HuH-7 (cell line): ENCODE data around the gene IER3.
A peak's percentile ranks its signal among the peaks of the same experiment; 100 is the strongest.
"Not testable (repeated sequence)": the region's sequence is repeated elsewhere in the genome, so short reads cannot be mapped to it uniquely, and the experiment has no call there.

ENCODE experiments used
- DNase-seq: peaks from one replicate; pipeline ENCODE4 v3.0.0; 2011; ENCODE audit warnings: low spot score

Gene IER3

GRCh38 chr6:30723843-30724741 is 20.3 kb downstream of the IER3 start:
- not testable (repeated sequence) for DNase-seq

DNA sequence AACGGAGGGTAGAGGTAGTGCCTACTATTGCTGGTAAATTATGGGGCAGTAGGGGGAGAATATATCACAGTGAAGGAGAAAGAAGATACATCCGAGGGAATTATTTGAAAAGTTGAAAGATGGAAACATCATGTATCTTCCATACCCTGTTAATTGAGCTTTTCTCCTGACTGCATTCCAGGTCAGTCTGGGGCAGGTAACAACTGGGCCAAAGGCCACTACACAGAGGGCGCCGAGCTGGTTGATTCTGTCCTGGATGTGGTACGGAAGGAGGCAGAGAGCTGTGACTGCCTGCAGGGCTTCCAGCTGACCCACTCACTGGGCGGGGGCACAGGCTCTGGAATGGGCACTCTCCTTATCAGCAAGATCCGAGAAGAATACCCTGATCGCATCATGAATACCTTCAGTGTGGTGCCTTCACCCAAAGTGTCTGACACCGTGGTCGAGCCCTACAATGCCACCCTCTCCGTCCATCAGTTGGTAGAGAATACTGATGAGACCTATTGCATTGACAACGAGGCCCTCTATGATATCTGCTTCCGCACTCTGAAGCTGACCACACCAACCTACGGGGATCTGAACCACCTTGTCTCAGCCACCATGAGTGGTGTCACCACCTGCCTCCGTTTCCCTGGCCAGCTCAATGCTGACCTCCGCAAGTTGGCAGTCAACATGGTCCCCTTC is 21.0 kb downstream of the IER3 start:
- not testable (repeated sequence) for DNase-seq

DNA sequence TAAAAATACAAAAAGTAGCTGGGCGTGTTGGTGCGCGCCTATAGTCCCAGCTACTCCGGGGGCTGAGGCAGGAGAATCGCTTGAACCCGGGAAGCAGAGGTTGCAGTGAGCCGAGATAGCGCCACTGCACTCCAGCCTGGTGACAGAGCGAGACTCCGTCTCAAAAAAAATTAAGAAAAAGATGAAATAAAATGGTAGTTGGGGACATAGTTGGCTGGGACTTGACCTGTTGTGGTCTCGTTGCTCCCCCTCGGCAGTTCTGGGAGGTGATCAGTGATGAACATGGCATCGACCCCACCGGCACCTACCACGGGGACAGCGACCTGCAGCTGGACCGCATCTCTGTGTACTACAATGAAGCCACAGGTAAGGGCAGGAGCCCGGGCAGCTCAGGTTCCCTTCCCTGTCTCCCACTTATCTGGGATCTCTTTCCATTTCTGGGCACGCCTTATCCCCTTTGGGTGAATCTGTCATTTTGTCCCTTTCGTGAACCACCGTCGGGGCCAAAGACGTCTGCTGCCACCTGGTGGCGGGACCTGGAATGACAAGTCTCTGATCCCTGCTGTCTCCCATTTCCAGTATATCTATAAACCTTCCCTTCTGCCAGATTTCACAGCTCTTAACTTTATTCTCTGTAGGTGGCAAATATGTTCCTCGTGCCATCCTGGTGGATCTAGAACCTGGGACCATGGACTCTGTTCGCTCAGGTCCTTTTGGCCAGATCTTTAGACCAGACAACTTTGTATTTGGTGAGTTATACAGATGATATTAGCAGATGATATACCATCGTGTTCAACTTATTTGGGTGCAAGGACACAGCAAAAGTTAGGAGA is 21.9 kb downstream of the IER3 start:
- DNase-seq: peak; percentile 47

- DNase-seq: not testable (repeated sequence)
Observed at GRCh38 chr6:30722025-30722279, 22.4 kb downstream of the IER3 start.

- DNase-seq: peak; percentile 61
Observed at GRCh38 chr6:30721198-30722024, 22.9 kb downstream of the IER3 start.

DNA sequence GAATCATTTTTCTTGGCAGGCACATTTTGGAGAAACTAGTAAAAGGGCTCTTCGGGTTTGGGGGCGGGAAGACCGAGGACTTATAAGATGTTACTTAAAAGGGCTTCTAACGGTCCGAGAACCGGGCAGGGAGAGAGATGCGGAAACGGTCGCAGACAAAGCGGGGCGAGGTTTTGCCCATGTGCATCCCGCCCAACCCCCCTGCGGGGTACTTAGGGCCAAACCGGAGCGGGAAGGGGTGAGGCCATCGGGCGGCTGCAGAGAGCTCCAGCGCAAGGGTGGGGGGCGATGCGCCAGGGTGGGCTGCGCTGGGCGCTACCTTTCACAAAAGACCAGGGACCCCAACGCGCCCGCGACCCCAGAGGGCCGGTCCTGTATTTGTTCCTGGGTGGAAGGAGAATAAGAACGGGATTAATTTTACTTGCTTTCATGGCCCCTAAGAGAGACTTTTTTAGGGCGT is 23.6 kb downstream of the IER3 start:
- no peak for DNase-seq

GRCh38 chr6:30719791-30720737 is 24.3 kb downstream of the IER3 start, which contains the start of gene TUBB:
TSS of gene TUBB (plus strand) at chr6:30720352. CDS start at chr6:30720507, 155 bp downstream.
- DNase-seq: peak; percentile 85

DNA sequence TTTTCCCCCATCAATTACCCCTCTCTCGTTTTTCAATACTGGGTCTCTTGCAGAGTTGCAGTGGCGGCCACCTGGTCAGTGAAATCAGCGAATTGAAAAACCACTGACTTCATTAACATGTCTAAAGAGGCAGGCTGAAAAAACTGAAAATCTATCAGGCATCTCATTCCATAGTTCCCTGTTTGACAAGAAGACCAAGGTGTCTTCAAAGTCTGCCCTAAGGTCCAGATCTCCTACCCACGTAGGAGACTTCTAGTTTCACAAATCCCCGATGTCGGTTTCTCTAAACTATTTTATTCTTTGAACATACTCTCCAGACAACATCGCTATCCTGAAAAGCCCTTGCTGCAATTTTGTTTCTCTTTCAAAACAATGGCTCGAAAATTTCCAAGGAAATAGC is 25.0 kb downstream of the IER3 start:
- DNase-seq: no peak

DNA sequence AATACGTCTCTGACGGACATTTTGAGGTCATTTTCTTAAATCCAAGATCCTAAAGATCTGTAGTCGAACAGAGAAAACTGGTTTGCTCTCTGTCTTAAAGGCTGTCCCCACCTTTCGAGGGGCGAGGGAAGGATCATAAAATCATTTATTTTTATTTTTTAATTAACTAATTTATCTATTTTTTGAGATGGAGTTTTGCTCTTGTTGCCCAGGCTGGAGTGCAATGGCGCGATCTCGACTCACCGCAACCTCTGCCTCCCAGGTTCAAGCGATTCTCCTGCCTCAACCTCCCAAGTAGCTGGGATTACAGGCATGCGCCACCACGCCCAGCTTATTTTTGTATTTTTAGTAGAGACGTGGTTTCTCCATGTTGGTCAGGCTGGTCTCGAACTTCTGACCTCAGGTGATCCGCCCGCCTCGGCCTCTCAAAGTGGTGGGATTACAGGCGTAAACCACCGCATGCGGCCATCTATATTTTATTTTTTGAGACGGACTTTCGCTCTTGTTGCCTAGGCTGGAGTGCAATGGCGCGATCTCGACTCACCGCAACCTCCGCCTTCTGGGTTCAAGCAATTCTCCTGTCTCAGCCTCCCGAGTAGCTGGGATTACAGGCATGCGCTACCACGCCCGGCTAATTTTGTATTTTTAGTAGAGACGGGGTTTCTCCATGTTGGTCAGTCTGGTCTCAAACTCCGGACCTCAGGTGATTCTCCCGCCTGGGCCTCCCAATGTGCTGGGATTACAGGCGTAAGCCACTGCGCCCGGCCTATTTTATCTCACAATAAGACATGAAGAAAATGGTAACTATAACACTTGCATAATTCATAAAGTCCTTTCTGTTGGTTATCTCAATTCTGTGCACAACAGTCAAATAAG is 26.3 kb downstream of the IER3 start:
- not testable (repeated sequence) for DNase-seq

DNA sequence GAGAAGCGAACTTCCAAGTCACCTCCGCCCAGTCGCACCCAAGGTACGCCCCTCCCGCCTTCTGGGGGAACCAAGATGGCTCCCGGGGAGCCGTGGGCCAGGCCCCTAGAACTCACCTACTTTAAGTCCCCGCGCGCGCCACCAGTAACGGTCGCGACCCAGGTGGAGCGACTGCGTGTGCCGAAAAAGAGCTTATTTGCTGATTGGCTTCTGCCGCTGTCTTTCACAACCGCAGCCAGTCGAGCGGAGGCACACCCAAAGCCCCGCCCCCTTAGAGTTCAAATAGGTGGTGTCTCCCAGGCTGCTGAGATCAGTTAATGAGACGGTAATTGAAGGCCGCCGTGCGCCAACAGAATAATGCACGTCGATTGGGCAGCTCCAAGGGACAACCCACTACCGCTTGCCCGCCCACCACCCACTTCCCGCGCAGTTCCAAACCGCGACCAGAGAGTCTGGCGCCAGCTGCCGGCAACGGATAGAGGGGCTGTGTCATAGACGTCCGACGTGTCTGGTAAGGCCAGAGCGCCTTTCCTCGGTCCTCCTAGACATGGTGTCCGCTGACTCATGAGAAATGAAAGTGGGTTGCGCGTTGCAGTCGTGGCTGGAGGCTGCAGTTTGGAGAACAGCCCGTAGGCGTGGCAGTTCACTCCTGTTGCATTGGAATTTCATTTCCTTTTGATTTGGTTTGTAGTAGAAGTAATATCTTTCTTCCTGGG is 27.1 kb downstream of the IER3 start, which contains the start of gene MDC1:
MDC1 (minus strand) TSS at position 153 of the 716 bp plus-strand sequence. CDS start 2,106 bp downstream, outside the sequence.
- DNase-seq: peak; percentile 84

DNA sequence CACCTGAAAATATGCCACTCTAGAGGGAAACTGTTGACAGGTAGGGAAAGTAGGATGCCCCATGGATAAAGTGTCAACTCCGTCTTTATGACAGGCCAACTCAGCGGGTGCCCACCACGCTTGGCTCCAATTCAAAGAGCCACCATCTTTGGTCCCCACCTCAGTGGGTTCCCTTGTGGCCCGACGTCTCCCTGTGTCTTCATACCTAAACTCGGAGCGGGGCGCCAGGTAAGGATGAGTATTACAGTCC is 27.5 kb downstream of the IER3 start:
- no peak for DNase-seq

DNA sequence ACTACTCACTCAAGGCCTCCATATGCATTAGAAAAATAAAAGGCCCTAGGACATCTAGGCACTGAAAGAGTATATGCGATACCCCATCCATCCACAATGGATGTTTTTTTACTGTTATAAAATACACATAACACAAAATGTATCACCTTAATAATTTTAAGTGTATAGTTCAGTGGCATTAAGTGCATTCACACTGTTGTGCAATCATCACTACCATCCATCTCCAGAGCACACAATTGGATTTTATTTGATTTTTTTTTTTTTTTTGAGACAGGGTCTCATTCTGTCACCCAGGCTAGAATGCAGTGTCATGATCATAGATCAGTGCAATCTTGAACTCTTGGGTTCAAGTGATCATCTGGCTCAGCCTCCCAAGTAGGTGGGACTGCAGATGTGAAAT is 30.1 kb downstream of the IER3 start:
- DNase-seq: no peak

DNA sequence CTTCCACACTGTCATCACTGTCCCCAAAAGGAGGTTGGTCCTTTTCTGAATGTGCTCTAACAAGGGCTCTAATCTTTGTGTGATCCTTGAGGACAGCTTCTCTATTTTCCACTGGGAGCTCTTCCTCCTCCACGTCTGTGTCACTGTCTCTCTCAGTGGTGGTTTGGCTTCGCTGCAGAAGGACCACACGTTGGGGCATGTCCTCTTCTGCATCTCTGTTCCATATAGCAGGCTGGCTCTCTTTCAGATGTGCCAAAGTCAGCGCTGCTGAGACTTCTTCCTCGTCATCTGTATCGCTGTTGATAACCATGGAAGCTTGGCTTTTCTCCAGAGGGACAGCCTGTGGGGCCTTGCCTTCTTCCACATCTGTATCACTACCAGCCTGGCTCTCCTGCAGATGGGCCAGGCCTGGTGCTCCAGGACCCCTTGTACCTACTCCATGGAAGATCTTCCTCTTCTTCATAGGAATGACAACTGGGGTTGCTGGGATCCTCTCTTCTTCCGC is 31.9 kb downstream of the IER3 start:
- no peak for DNase-seq

DNA sequence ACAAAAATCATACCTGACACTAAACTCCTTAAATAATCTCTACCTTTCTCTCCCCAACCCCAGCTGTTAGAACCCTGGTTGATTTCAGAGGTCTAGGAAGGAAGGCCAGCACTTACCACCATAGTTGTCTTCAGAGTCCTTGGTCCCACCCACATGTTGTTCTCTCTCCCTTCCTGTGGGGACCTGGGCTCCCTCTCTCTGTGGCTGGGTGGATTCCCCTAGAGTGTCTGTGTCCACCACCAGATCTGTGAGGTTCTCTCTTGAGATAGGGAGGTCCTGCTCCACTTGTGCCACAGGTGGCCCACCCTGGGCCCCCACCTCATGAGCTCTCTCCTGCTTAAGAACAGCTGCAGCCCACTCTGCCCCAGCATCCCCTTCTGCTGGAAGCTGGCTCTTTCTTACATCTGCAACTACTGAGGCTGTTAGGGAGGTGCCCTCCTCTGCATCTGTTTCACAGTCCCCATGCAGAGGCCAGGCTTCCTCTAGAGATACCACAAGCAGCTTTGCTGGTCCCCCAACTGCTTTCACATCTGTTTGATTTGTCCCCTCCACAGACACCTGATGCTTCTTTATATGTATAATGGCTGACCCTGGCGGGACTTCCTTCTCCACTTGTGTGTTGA is 32.5 kb downstream of the IER3 start:
- no peak for DNase-seq

DNA sequence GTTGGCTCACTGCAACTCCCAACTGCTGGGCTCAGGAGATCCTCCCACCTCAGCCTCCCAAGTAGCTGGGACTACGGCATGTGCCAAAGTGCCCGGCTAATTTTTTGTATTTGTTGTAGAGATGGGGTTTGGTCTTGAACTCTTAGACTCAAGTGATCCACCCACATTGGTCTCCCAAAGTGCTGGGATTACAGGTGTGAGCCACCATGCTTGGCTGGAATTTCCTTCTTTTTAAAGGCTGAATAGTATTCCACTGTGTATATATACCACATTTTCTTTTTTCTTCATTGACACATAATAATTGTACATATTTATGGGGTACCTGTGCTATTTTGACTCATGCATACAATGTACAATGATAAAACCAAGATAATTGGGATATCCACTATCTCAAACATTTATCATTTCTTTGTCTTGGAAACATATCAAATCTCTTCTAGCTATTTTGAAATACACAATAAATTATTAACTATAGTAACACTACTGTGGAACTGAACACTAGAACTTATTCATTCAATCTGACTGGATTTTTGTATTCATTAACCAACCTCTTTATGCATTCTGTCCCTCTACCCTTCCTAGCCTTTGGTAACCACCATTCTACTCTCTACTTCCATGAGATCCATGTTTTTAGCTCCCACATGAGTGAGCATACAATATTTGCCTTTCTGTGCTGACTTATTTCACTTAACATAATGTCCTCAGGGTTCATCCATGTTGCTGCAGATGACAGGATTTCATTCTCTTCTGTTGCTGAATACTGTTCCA is 35.1 kb downstream of the IER3 start:
- no peak for DNase-seq

DNA sequence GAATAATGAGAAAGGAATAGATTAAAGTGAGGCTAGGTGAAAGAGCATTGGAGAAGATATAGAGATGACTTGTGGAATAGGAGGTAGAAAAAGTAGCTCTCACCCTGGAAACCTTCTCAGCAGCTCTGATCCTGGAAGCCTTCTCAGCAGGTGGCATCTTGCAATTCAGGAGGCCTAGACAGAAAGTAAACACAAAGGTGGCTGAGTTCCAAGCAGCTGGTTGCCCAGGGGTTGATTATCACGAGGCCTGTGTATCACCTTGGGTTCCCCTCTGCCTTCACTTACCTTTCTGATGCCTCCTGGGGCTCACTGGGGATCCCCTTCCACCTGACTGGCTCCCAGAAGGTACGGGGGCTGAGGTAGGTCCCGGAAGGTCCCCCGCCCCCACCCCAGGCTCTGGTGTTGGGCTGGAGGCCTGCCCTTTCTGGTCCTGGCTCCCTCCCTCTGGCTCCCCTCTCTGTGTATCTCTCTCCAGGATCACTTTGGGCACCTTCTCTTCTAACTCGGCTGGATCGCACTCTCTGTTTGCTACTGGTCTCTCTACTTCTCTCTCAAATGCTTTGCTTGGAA is 37.0 kb downstream of the IER3 start:
- no peak for DNase-seq

- no peak for DNase-seq
Observed at GRCh38 chr6:30705620-30706019, 38.7 kb downstream of the IER3 start.
